Measurements from ENCODE around the gene SPG21.
A peak's percentile ranks its signal among the peaks of the same experiment; 100 is the strongest.

DNA sequence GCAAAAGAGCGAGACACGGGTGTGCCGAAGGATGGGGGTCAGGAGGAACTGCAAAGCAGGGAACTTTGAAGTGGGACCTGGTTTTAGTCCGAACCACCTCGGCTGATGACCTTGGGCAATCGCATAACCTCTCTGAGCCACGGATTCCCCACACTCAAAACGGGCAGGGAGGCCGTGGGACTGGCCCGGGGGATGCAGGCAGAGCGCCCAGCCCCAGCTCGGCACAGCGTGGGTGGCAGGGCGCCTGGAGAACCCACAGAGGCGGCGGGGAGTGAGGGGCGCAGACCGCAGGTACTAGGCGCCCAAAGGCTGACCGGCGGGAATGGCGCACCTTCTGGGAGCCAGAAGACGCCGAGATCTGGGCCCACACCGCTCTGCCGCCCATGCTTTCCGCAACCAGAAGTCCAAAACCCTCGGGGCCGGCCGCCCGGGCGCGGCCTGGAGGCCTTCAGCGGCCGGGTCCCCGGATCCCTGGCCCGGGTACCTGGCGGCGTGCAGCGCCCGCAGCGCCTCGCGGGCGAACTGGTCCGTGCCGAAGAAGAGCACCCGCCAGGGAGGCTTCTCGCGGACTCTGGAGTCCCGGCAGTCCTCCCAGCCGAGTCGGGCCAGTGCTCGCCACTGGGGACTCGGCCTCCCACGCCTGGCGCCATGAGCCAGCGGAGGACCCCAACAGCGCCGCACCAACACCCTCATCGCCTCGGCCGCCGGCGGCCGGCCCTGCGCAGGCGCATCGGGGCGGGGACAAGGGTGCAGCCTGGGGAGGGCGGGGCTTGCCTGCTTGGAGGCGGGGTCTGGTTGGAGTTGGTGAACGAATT, 39.4 kb upstream of the SPG21 start, which contains the start of gene MTFMT:
- TF ChIP-seq, protein P1, sequence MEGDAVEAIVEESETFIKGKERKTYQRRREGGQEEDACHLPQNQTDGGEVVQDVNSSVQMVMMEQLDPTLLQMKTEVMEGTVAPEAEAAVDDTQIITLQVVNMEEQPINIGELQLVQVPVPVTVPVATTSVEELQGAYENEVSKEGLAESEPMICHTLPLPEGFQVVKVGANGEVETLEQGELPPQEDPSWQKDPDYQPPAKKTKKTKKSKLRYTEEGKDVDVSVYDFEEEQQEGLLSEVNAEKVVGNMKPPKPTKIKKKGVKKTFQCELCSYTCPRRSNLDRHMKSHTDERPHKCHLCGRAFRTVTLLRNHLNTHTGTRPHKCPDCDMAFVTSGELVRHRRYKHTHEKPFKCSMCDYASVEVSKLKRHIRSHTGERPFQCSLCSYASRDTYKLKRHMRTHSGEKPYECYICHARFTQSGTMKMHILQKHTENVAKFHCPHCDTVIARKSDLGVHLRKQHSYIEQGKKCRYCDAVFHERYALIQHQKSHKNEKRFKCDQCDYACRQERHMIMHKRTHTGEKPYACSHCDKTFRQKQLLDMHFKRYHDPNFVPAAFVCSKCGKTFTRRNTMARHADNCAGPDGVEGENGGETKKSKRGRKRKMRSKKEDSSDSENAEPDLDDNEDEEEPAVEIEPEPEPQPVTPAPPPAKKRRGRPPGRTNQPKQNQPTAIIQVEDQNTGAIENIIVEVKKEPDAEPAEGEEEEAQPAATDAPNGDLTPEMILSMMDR (IDR thresholded peaks at IDR 0.05), result no peak
- TF ChIP-seq POLR2AphosphoS5 (IDR thresholded peaks at IDR 0.05), result peak; percentile 82 to 94 (median 93)

Data from breast epithelium (tissue), 3 donors.